B cell (primary cell): Measurements from ENCODE around the gene AGPAT1. TPM values are rescaled to one million over a fixed set of nuclear protein-coding genes. Genes with fewer than 3 reads are reported as not detected.
A peak's percentile ranks its signal among the peaks of the same experiment; 100 is the strongest.

Experiments
- ATAC-seq: fragments of 200-7000 bp; cut with Tn5 transposase; one replicate; pipeline ENCODE4 v1.10.0; 2021; ENCODE audit warnings: low read depth, mild to moderate bottlenecking, moderate number of reproducible peaks, moderate library complexity
- CTCF ChIA-PET: fragments of 350-600 bp; sonication (Branson Sonifier 250); formaldehyde crosslinking; loops from one replicate; lab custom pipeline; 2021; ENCODE audit warnings: antibody characterized with exemption, inconsistent platforms; lab: Charles Lee
- POLR2A ChIA-PET: fragments of 350-600 bp; sonication (Branson Sonifier 250); formaldehyde crosslinking; loops from one replicate; lab custom pipeline; 2021; ENCODE audit warnings: antibody characterized with exemption; lab: Charles Lee
- DNase-seq: peaks from one replicate; pipeline ENCODE4 v3.0.0; 2013
- H2AFZ ChIP-seq: 2 replicates; pipeline ENCODE4 v1.6.1; 2012; ENCODE audit warnings: mild to moderate bottlenecking, low read depth, low read length; ENCODE audit not compliant: insufficient read depth, poor library complexity, severe bottlenecking
- H3K27ac ChIP-seq, 2 donors: 1 replicate in 1 of 2; 2 replicates in 1 of 2; pipeline ENCODE4 v1.5.1; 2012 to 2013; ENCODE audit warnings: low read length in 2 of 2, mild to moderate bottlenecking in 2 of 2, moderate library complexity in 1 of 2
- H3K27me3 ChIP-seq, 4 experiments: fragments of 200-600 bp in 1 of 4; sonication (generic) in 1 of 4; replicated peaks in 1 of 4; 1 replicate in 2 of 4; 2 replicates in 2 of 4; pipeline versions ENCODE4 v1.6.1 to v1.7.0; 2013 to 2016; ENCODE audit warnings: low read length in 3 of 4, mild to moderate bottlenecking in 2 of 4, mixed read lengths in 1 of 4, moderate library complexity in 1 of 4; ENCODE audit not compliant: insufficient read depth in 4 of 4, control insufficient read depth in 3 of 4; ENCODE audit errors: control extremely low read depth in 1 of 4
- H3K36me3 ChIP-seq, 2 experiments: replicated peaks in 1 of 2; 1 replicate in 1 of 2; 2 replicates in 1 of 2; pipeline versions ENCODE4 v1.6.1 to v1.7.1; 2013; ENCODE audit warnings: low read length in 1 of 2; ENCODE audit not compliant: insufficient read depth in 2 of 2, control insufficient read depth in 1 of 2; ENCODE audit errors: control extremely low read depth in 1 of 2, extremely low read depth in 1 of 2
- H3K4me1 ChIP-seq, 2 donors: fragments of 200-600 bp in 1 of 2; sonication (generic) in 1 of 2; 1 replicate in 1 of 2; 2 replicates in 1 of 2; pipeline versions ENCODE4 v1.5.1 to v1.6.1; 2013 to 2017; ENCODE audit warnings: low read length in 2 of 2; ENCODE audit not compliant: control insufficient read depth in 2 of 2, insufficient read depth in 2 of 2
- H3K4me2 ChIP-seq: replicated peaks from 2 replicates; pipeline ENCODE3; 2012; ENCODE audit warnings: mild to moderate bottlenecking, low read depth, low read length; ENCODE audit not compliant: poor library complexity, severe bottlenecking
- H3K4me3 ChIP-seq, 5 experiments: fragments of 200-600 bp in 1 of 5; sonication (generic) in 1 of 5; 1 replicate in 3 of 5; 2 replicates in 2 of 5; pipeline versions ENCODE4 v1.5.1 to v1.7.0; 2011 to 2016; ENCODE audit warnings: low read length in 4 of 5, mild to moderate bottlenecking in 4 of 5, low read depth in 2 of 5, control low read depth in 1 of 5, moderate library complexity in 1 of 5; ENCODE audit not compliant: insufficient read depth in 1 of 5; ENCODE audit errors: control extremely low read depth in 1 of 5, extremely low read depth in 1 of 5
- H3K79me2 ChIP-seq: fragments of 200-600 bp; sonication (generic); one replicate; pipeline ENCODE4 v1.6.0; 2016; ENCODE audit warnings: low read length; ENCODE audit not compliant: control insufficient read depth, insufficient read depth
- H3K9ac ChIP-seq: fragments of 200-600 bp; sonication (generic); 2 replicates; pipeline ENCODE4 v1.6.1; 2017; ENCODE audit warnings: mild to moderate bottlenecking, low read length, moderate library complexity
- H3K9me3 ChIP-seq, 3 donors: one replicate each; pipeline versions ENCODE4 v1.6.1 to v1.7.1; 2013; ENCODE audit warnings: low read length in 2 of 3; ENCODE audit not compliant: control insufficient read depth in 2 of 3, insufficient read depth in 1 of 3; ENCODE audit errors: control extremely low read depth in 1 of 3
- H4K20me1 ChIP-seq: 2 replicates; pipeline ENCODE4 v1.6.0; 2012; ENCODE audit warnings: mild to moderate bottlenecking, low read length; ENCODE audit not compliant: insufficient read depth, control insufficient read depth, poor library complexity, severe bottlenecking
- H3K27ac Mint-ChIP-seq: one replicate; pipeline ENCODE4 v1.8.0; 2021; ENCODE audit warnings: mixed read lengths
- H3K27me3 Mint-ChIP-seq: one replicate; pipeline ENCODE4 v1.8.0; 2021; ENCODE audit warnings: mixed read lengths
- H3K4me1 Mint-ChIP-seq: one replicate; pipeline ENCODE4 v1.8.0; 2021; ENCODE audit warnings: mixed read lengths
- H3K4me3 Mint-ChIP-seq: one replicate; pipeline ENCODE4 v1.8.0; 2021; ENCODE audit warnings: mixed read lengths
- H3K9me3 Mint-ChIP-seq: one replicate; pipeline ENCODE4 v1.8.0; 2022; ENCODE audit warnings: mixed read lengths; ENCODE audit not compliant: insufficient read depth
- CTCF ChIP-seq: fragments of 200-600 bp; IDR thresholded peaks from one replicate; pipeline ENCODE4 v1.8.0; 2022; ENCODE audit warnings: antibody characterized with exemption, mild to moderate bottlenecking
- EZH2 ChIP-seq: IDR thresholded peaks from 2 replicates; pipeline ENCODE4 v1.6.1; 2012; ENCODE audit warnings: borderline replicate concordance, low read depth, mild to moderate bottlenecking, moderate library complexity, low read length; ENCODE audit not compliant: insufficient read depth, poor library complexity, severe bottlenecking
- WGBS: methylation state at CpG from one replicate; pipeline ENCODE4 v1.1.5; 2013; ENCODE audit warnings: missing lambda C conversion rate; ENCODE audit not compliant: insufficient coverage; 5-methylcytosine and 5-hydroxymethylcytosine counted together
- intact Hi-C: fragments of 100-400 bp; cut with micrococcal nuclease; formaldehyde crosslinking; loops from one replicate; pipeline ENCODE4 v1.10.0; 2022
- polyA plus RNA-seq: library from polyadenylated mRNA; depleted of rRNA; stranded (reverse); fragments of >200 nt; gene quantifications from 2 replicates; pipeline ENCODE4 v1.2.3, GENCODE V29; 2012
- total RNA-seq, 2 donors: library from RNA; stranded (reverse); fragments of 120-200 nt in 1 of 2; gene quantifications; 1 replicate in 1 of 2; 2 replicates in 1 of 2; pipeline versions ENCODE4 v1.2.3 to v1.2.4, GENCODE V29; 2013 to 2022

Gene AGPAT1
- total and polyA plus RNA-seq, 2 donors (not counting 1 experiment from before 2014, with no cell fraction given), result 29.8 to 37.1 TPM

DNA sequence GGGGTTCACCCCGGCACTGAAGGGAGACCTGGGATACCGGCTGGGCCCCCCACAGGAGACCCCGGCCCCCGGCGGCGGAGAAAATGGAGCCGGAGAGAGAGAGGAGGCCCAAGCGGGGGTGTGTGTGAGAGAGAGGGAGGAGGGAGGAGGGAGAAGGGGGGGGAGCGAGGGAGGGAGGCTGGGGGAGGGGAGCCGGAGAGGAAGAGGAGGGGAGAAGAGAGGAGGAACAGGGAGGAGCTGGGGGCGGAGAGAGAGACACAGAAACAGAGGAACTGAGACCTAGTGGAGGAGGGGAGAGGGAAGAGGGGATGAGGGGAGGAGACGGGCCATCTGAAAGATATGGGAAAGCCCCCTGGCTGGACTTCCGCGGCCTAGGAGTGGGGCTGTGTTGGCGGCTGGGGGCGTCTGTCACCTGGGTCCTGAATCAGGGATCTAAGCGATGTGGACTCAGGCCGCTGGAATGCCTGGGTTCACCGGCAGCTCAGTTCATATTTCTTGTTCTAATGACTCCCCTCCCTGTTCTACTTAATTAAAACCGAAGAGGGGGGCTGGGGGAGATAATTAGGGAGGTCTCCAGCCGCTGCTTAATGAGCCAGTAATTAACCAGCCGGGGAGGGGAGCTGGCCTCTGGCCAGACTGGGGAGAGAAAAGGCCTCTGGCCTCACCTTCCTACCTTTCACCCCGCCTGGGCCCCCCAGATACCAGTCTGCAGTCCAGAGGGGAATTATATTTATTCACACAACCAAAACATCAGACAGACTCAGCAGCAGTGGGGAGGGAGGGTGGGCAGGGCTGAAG is 14.4 kb upstream of the AGPAT1 start, which contains the start of gene PBX2:
TSS of gene PBX2 (minus strand) at position 149 of the 798 bp plus-strand sequence. CDS start 287 bp downstream, outside the sequence.
- H3K27me3 ChIP-seq, result no peaks in the 10 kb centered on the region
- intact Hi-C loops, result loop anchor here (1.0 to 10.0 kb wide), 3 partner anchors 14 to 695 kb away; partner anchors contain the start of genes AGPAT1, CLIC1 and MICB
- DNase-seq (peak; percentile 93), ATAC-seq (peak; percentile 86)
- H3K27ac ChIP-seq, result peak within 1 kb of the TSS; percentile 93 to 97
- no peaks in the 10 kb centered on the region for H3K9me3 ChIP-seq
- no peaks in the 10 kb centered on the region for H4K20me1 ChIP-seq
- Mint-ChIP-seq H3K4me1 (peaks cover 80% of the 10 kb centered on the region), H3K27ac (peak within 1 kb of the TSS; percentile 96), H3K27me3 (no peaks in the 10 kb centered on the region), H3K9me3 (no peaks in the 10 kb centered on the region), H3K4me3 (peak within 1 kb of the TSS; percentile 91)
- peaks cover 0 to 37% of the 10 kb centered on the region in 2 experiments for H3K36me3 ChIP-seq
- CTCF ChIA-PET, result interaction anchor here (0.7 to 1.6 kb wide), 3 partner anchors 13 to 62 kb away, joined by 3 read pairs; partner anchors contain the start of gene ATF6B
- peak within 1 kb of the TSS; percentile 91 for H3K4me2 ChIP-seq
- TF ChIP-seq EZH2, result no peak
- TF ChIP-seq CTCF, result no peak
- POLR2A ChIA-PET, result interaction anchor here (0.6 to 1.7 kb wide), 11 partner anchors 8 to 781 kb away, joined by 3 to 11 read pairs (median 4); partner anchors contain the start of genes AGPAT1, ATF6B, BRD2 and HLA-DMB
- H3K4me3 ChIP-seq, result peak within 1 kb of the TSS; percentile 74 to 99 (median 95)
- peak within 1 kb of the TSS; percentile 96 for H3K9ac ChIP-seq
- 0% methylated on average over 7 of the region's 23 CpGs for WGBS
- H3K4me1 ChIP-seq, result peaks cover 55 to 74% of the 10 kb centered on the region in 2 donors
- peaks cover 58% of the 10 kb centered on the region for H3K79me2 ChIP-seq
- H2AFZ ChIP-seq, result peak within 1 kb of the TSS; percentile 41
